K562 (cell line): Measurements from ENCODE around the gene MYBPHL. TPM values are rescaled to one million over a fixed set of nuclear protein-coding genes. Genes with fewer than 3 reads are reported as not detected.

ENCODE experiments used
- ATAC-seq: fragments of 200-7000 bp; cut with Tn5 transposase; 3 replicates; pipeline ENCODE4 v1.9.1; 2020; ENCODE audit warnings: moderate library complexity
- BruUV-seq: library from RNA; stranded (reverse); fragments of 400-500 nt; replicated peaks from 2 replicates; lab custom pipeline; 2021; lab: Mats Ljungman, UMichigan
- CTCF ChIA-PET: fragments of 300-600 bp; formaldehyde crosslinking; extraction: SDS; loops from one replicate; lab custom pipeline; 2021; ENCODE audit warnings: low intra/inter-chr PET ratio; lab: Yijun Ruan, JAX
- POLR2A ChIA-PET: fragments of 300-600, 350-650 bp; sonication (Branson Sonifier 250); formaldehyde crosslinking; extraction: SDS; loops from one replicate; lab custom pipeline; 2021; ENCODE audit warnings: antibody characterized with exemption, inconsistent platforms; lab: Yijun Ruan, JAX
- DNase-seq, 4 experiments: peaks; one replicate each; pipeline versions ENCODE4 v3.0.0 to v3.0.0-alpha.2; 2011 to 2018; ENCODE audit warnings: low spot score in 3 of 4, mixed read lengths in 3 of 4; ENCODE audit errors: extremely low read depth in 1 of 4
- FAIRE-seq: peaks from 2 replicates; lab custom pipeline; 2011; peaks lifted over from hg19 to GRCh38; lab: Jason Lieb, UNC
- H2AFZ ChIP-seq: 2 replicates; pipeline ENCODE4 v1.6.0; 2011; ENCODE audit warnings: low read depth, low read length, control low read depth, inconsistent platforms
- H3K27ac ChIP-seq: fragments of 200-600 bp; 3 replicates; pipeline ENCODE4 v1.8.0; 2011; ENCODE audit warnings: low read depth, mild to moderate bottlenecking, control low read depth, inconsistent platforms, low read length, moderate library complexity, mixed read lengths; ENCODE audit errors: extremely low read depth
- H3K27me3 ChIP-seq, 2 experiments: fragments of 300-600 bp in 1 of 2; 2 replicates in 1 of 2; 3 replicates in 1 of 2; pipeline versions ENCODE4 v1.6.0 to v1.8.0; 2011; ENCODE audit warnings: inconsistent platforms in 2 of 2, low read length in 2 of 2, mild to moderate bottlenecking in 1 of 2, mixed read lengths in 1 of 2, moderate library complexity in 1 of 2; ENCODE audit not compliant: control insufficient read depth in 2 of 2, insufficient read depth in 2 of 2
- H3K36me3 ChIP-seq: fragments of 300-600 bp; 3 replicates; pipeline ENCODE4 v1.8.0; 2011; ENCODE audit warnings: mild to moderate bottlenecking, low read length, inconsistent platforms; ENCODE audit not compliant: control insufficient read depth, insufficient read depth
- H3K4me1 ChIP-seq, 2 experiments: fragments of 200-600 bp in 1 of 2; replicated peaks in 1 of 2; 2 replicates in 1 of 2; 3 replicates in 1 of 2; pipeline versions ENCODE4 v1.5.1 to v1.8.0; 2011; ENCODE audit warnings: inconsistent platforms in 2 of 2, low read length in 2 of 2, mild to moderate bottlenecking in 1 of 2, mixed read lengths in 1 of 2, moderate library complexity in 1 of 2; ENCODE audit not compliant: control insufficient read depth in 2 of 2, insufficient read depth in 2 of 2
- H3K4me2 ChIP-seq: 2 replicates; pipeline ENCODE4 v1.6.1; 2011; ENCODE audit warnings: low read length, control low read depth, inconsistent platforms, mixed read lengths; ENCODE audit not compliant: insufficient read depth
- H3K4me3 ChIP-seq: fragments of 200-600 bp; sonication (generic), shearing (Covaris generic); 2 replicates; pipeline ENCODE4 v1.5.1; 2016; ENCODE audit warnings: control low read depth, inconsistent platforms
- H3K79me2 ChIP-seq: fragments of 200-600 bp; 3 replicates; pipeline ENCODE4 v1.8.0; 2011; ENCODE audit warnings: low read length, inconsistent platforms; ENCODE audit not compliant: control insufficient read depth, insufficient read depth
- H3K9ac ChIP-seq, 2 experiments: 2 replicates each; pipeline versions ENCODE4 v1.6.0 to v1.6.1; 2011; ENCODE audit warnings: low read depth in 2 of 2, low read length in 2 of 2, control low read depth in 1 of 2, inconsistent platforms in 1 of 2, mild to moderate bottlenecking in 1 of 2, mixed read lengths in 1 of 2; ENCODE audit not compliant: insufficient read depth in 1 of 2
- H3K9me1 ChIP-seq: one replicate; pipeline ENCODE4 v1.6.0; 2011; ENCODE audit warnings: inconsistent platforms, mild to moderate bottlenecking, low read length, moderate library complexity; ENCODE audit not compliant: control insufficient read depth, insufficient read depth
- H3K9me3 ChIP-seq: replicated peaks from 2 replicates; pipeline ENCODE4 v1.5.1; 2011; ENCODE audit warnings: low read depth, low read length, inconsistent platforms; ENCODE audit not compliant: control insufficient read depth, insufficient read depth
- H4K20me1 ChIP-seq: replicated peaks from 2 replicates; pipeline ENCODE4 v1.6.1; 2011; ENCODE audit warnings: low read length, inconsistent platforms, mixed read lengths; ENCODE audit not compliant: control insufficient read depth, insufficient read depth
- CLOCK ChIP-seq: fragments of 250-450 bp; sonication (Bioruptor Pico); IDR thresholded peaks from 2 replicates; pipeline ENCODE4 v1.4.0; 2020; ENCODE audit warnings: mild to moderate bottlenecking, moderate library complexity, borderline replicate concordance
- NFYB ChIP-seq: IDR thresholded peaks from 2 replicates; pipeline ENCODE4 v1.6.1; 2011; ENCODE audit warnings: mild to moderate bottlenecking, moderate library complexity; ENCODE audit not compliant: insufficient read length; ENCODE audit errors: extremely low read depth
- WHSC1 ChIP-seq: IDR thresholded peaks from one replicate; pipeline ENCODE4 v1.6.1; 2012; ENCODE audit warnings: low read length, control low read depth, inconsistent platforms
- WGBS: fragments of 100-300 bp; shearing (Covaris generic); methylation state at CpG from one replicate; pipeline ENCODE4 v1.1.6; 2016; ENCODE audit warnings: low coverage, mixed read lengths; ENCODE audit not compliant: insufficient coverage; ENCODE audit errors: missing lambda C conversion rate; 5-methylcytosine and 5-hydroxymethylcytosine counted together
- in situ Hi-C: fragments of 300-500 bp; cut with MboI; formaldehyde crosslinking; loops from 4 replicates; pipeline ENCODE4 v1.15.0; 2018; ENCODE audit warnings: inconsistent platforms, mixed read lengths
- intact Hi-C: fragments of 100-400 bp; cut with micrococcal nuclease; formaldehyde crosslinking; loops from 2 replicates; pipeline ENCODE4 v1.14.2; 2022
- polyA plus RNA-seq, 8 experiments: library from polyadenylated mRNA; depleted of rRNA in 4 of 8; stranded (reverse) in 5 of 8; unstranded in 3 of 8; fragments of >200 nt; fragmentation: Nextera tagmentation in 2 of 8; fragmentation: Illumina TruSeq in 1 of 8; extraction: Ambion mirVana in 2 of 8; extraction: Trizol in 1 of 8; gene quantifications; 2 replicates each; pipeline versions ENCODE4 v1.2.1 to v1.2.3, GENCODE V29; 2011 to 2014; ENCODE audit warnings: inconsistent platforms in 1 of 8, missing spikeins in 1 of 8
- total RNA-seq, 7 experiments: library from RNA; depleted of rRNA in 6 of 7; stranded (reverse); fragments of >200 nt in 6 of 7; fragmentation: Illumina TruSeq in 2 of 7; extraction: Trizol in 2 of 7; gene quantifications; 2 replicates each; pipeline versions ENCODE4 v1.2.1 to v1.2.3, GENCODE V29; 2011 to 2021; ENCODE audit warnings: low replicate concordance in 1 of 7
- TF ChIP-seq, protein P1 (sequence below): fragments of 250-450 bp; sonication (Bioruptor Pico); IDR thresholded peaks from 2 replicates; pipeline ENCODE4 v1.8.0; 2022; ENCODE audit warnings: inconsistent platforms

MYBPHL gene
- total and polyA plus RNA-seq, 9 of the 15 experiments (the other 6 are each of a cell fraction or from before 2014, with no cell fraction given), result 0.20 to 1.9 (median 0.33) TPM

DNA sequence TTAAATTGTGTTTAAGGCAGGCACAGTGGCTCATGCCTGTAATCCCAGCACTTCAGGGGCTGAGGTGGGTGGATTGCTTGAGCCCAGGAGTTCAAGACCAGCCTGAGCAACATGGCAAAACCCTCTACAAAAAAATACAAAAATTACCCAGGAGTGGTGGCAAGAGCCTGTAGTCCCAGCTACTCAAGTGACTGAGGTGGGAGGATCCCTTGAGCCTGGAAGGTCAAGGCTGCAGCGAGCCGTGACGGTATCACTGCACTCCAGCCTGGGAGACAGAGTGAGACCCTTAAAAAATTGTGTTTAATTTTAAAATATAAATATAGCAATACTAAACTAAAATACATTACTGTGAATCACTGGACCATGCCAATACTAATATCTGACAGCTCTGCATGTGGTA, 48.1 kb upstream of the MYBPHL start (continued):
- TF ChIP-seq NFYB, result no peak

DNA sequence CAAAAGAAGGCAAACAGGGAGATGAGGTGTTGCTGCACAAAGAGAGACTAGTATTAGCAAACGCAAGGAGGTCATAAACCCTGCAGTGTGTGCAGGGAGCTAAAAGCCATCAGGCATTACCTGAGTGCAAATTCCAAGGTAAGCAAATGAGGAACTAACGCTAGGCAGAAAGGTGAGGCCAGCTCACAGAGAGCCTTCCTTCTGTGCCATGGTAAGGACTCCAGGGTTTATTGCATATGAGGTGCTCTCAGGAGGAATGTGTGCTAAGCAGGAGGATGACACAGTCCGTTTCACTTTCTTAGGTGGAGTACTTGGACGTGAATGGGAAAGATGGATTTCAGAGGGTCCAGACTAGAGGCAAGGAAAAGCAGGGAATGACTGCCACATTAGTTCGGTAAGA, 44.6 kb upstream of the MYBPHL start:
- TF ChIP-seq WHSC1 (peak; percentile 55), CLOCK (CRISPR knock-in tag) (no peak)
- TF ChIP-seq, protein P1, sequence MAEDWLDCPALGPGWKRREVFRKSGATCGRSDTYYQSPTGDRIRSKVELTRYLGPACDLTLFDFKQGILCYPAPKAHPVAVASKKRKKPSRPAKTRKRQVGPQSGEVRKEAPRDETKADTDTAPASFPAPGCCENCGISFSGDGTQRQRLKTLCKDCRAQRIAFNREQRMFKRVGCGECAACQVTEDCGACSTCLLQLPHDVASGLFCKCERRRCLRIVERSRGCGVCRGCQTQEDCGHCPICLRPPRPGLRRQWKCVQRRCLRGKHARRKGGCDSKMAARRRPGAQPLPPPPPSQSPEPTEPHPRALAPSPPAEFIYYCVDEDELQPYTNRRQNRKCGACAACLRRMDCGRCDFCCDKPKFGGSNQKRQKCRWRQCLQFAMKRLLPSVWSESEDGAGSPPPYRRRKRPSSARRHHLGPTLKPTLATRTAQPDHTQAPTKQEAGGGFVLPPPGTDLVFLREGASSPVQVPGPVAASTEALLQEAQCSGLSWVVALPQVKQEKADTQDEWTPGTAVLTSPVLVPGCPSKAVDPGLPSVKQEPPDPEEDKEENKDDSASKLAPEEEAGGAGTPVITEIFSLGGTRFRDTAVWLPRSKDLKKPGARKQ, result no peak
- 86% methylated on average over 5 of the region's 5 CpGs for WGBS
- H3K27ac ChIP-seq, result no peak overlapping the region; the same call in 2 of the 3 replicates
- H3K4me3 ChIP-seq, result no peak overlapping the region
- intact Hi-C loops (no loop called here), in situ Hi-C loops (no loop called here)
- no peak overlapping the region for H3K9ac ChIP-seq
- no TSS peak for BruUV-seq
- no peaks in the 10 kb centered on the region for H3K9me3 ChIP-seq
- no peaks in the 10 kb centered on the region for H3K79me2 ChIP-seq
- no peaks in the 10 kb centered on the region for H3K27me3 ChIP-seq
- ChIA-PET CTCF (no interaction called here), POLR2A (interaction anchor here (0.6 to 2.7 kb wide), 4 partner anchors 9 to 41 kb away, joined by 3 to 14 read pairs (median 6); no protein-coding TSS in a partner anchor)
- H4K20me1 ChIP-seq, result no peaks in the 10 kb centered on the region
- peaks cover 88% of the 10 kb centered on the region for H3K36me3 ChIP-seq
- H3K4me1 ChIP-seq, result no peaks in the 10 kb centered on the region; a peak in 1 of 5 replicates
- ATAC-seq, result no peak
- no peak for DNase-seq
- no peak for FAIRE-seq
- H2AFZ ChIP-seq, result no peak overlapping the region
- no peak overlapping the region for H3K4me2 ChIP-seq
- H3K9me1 ChIP-seq, result no peaks in the 10 kb centered on the region
